WTC11 (cell line): ENCODE data around the gene MTHFD1L.

Experiments
- NR2C2 ChIP-seq: sonication (generic); formaldehyde crosslinking; IDR thresholded peaks from 2 replicates; pipeline ENCODE4 v1.8.0; 2022; ENCODE audit warnings: mild to moderate bottlenecking, missing genetic modification reagents
- TF ChIP-seq, protein P1 (sequence below): sonication (generic); formaldehyde crosslinking; IDR thresholded peaks from 2 replicates; pipeline ENCODE4 v1.8.0; 2022; ENCODE audit warnings: mild to moderate bottlenecking, missing genetic modification reagents

- TF ChIP-seq, protein P1, sequence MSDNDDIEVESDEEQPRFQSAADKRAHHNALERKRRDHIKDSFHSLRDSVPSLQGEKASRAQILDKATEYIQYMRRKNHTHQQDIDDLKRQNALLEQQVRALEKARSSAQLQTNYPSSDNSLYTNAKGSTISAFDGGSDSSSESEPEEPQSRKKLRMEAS, result no peak
- no peak for TF ChIP-seq NR2C2
Measured at GRCh38 chr6:150994026-150994425, 128.5 kb downstream of the MTHFD1L start.
